HG03025 (cell line): ENCODE measurements around the gene SNX32.

Experiments
- ATAC-seq: cut with Tn5 transposase; IDR thresholded peaks from one replicate; pipeline ENCODE4 v1.9.1; 2021; ENCODE audit warnings: mild to moderate bottlenecking, moderate library complexity; ENCODE audit not compliant: unreplicated experiment, low FRiP score

The SNX32 gene

DNA sequence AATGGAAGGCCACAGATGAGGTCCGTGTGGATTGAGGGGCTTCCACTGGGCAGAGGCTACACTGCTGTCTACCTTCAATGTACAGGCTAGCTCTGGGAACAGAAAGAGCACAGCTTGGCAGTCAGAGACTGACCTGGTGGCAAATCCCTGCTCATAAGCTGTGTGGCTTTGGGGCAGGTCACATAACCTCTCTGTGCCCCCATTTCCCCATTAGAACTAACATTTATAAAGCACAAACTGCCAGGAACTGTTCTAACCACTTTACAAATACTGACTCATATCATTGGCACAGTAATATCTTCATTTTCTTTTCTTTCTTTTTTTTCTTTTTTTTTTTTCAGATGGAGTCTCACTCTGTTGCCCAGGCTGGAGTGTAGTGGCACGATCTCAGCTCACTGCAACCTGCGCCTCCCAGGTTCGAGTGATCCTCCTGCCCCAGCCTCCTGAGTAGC lies 63.3 kb downstream of the SNX32 start:
- ATAC-seq: no peak

DNA sequence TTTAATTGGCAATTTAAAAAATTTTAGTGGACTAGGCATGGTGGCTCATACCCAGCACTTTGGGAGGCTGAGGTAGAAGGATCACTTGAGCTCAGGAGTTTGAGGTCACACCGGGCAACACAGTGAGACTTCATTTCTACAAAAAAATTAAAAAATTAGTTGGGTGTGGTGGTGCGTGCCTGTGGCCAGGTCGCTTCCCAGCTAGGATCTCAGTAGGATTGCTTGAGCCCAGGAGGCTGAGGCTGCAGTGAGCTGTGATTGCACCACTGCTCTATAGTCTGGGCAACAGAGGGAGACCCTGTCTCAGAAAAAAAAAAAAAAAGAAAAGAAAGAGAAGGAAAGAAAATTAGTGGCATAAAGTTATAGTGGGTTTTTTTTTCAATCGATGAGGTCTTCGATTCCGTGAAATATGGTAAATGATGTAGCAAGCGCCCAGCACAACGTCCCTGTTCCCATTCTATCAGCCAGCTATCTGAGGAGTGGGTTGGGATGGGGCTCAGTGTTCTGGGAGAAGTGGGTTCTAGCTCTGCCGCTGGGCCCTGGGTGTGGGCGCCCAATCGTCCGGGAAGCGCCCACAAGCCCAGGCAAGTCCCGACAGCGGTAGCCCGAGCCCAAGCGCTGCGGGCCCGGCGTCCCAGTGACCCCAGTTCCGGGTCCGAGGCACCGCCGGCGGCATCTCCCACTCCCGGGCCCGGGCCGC lies 65.0 kb downstream of the SNX32 start:
- ATAC-seq: no peak

DNA sequence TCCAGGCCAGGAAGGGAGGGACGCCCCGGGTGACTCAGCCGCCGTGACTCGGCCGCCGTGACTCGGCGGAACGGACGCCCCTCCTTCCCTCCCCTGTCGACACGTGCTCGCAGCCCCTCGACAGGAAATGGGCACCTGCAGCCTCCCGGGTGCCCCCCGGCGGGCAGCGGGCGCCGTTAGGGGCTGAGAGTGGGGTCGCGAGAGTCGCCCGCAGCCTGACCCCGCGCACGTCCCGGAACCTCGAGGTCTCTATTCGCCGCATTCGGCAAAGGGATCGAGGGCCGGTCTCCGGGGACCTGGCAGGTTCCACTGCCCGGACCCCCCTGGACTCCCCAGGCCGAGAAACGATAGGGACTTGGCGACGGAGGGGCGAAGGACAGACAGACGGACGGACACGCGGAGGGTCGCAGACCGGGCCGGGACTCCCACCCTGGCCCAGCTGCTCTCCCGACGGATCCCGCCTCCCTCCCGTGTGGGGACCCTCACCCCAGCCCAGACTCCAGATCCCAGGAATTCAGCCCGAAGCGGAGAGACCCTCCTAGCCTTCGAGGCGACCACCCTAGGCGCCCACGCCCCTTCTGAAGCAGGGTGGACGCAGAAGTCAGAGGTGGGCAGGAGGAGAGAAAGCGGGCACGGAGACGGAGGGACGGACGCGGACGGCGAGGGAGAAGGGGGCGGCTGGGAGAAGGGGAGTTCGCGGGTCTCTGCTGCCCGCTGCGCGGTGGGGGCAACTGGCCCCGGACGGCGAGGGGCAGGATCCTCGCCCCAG lies 65.8 kb downstream of the SNX32 start:
- ATAC-seq: no peak

DNA sequence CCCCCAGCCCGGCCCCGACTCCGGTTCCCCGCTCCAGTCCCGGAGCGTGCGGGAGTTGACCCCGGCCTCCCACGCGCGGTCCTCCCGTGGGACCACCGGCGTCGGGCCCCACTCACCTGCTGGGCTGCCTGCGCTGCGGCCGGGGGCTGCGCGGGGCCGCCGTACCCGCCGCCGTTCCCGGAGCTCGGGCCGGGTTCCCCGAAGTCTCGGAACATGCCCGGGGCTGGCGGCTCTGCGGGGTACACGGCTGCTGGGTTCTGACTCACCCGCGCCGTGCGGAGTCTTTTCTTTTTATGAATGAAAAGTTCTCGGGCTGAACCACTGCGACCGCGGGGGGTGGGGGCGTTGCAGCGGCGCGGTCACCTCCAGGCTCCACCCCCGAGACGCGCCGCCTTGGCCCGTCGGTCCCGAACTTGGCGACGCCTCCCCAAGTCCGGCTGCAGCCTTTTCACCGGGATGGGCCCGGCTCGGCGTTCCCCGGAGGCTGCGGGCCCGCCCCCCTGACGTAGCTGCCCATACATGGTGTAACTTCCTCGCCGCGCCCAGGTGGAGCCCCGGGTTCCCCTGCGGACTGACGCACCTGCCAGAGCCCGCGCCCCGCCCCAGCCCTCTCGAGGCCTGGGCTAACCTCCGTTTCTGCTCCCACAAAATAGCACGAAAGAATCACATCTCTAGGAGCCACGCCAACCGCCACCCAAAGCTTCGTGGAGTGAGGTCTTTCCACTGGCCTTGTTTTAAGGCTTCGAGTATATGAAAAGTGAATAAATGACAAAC lies 66.5 kb downstream of the SNX32 start, which contains the start of gene FOSL1:
Gene FOSL1, minus strand, starts transcription at position 264 of the 774 bp plus-strand sequence. Its CDS starts 49 bp downstream, at position 215.
- ATAC-seq: peak; percentile 45

DNA sequence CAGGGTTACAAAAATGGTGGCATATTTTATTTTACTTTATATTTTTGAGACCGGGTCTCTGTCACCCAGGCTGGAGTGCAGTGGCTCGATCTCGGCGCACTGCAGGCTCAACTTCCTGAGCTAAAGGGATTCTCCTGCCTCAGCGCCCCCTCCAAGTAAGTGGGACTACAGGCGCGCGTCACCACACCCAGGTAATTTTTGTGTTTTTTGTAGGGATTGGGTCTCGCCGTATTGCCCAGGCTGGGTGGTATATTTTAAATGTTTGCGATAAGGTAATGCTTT lies 67.1 kb downstream of the SNX32 start:
- ATAC-seq: no peak

DNA sequence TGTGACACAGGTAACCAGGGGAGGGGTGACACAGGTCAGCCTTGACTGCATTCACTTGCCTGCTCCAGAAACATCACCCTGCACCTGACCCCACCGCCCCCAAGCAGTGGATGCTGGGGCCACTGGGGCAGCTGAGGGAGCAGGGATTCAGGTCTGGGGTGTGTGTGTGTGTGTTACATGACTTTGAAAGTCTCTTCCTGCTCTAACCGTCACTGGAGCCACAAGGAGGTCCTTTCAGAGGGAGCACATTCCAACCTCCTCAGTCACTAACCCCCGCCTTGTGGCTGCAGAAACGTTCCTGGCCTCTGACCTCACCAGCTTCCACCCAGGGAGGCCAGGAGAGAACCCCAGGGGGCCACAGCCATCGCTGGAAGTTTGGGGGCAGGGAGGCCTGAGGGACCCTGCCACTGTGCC lies 69.3 kb downstream of the SNX32 start:
- no peak for ATAC-seq
